Suppressor macrophage treated with lipopolysaccharide for 1 hour (primary cell): ENCODE measurements around the gene C2orf81.
"Not testable (repeated sequence)": the region's sequence is repeated elsewhere in the genome, so short reads cannot be mapped to it uniquely, and the experiment has no call there.

ENCODE experiments used
- DNase-seq, 3 donors: peaks; one replicate each; pipeline ENCODE4 v3.0.0-alpha.2; 2020 to 2022

C2orf81 gene

DNA sequence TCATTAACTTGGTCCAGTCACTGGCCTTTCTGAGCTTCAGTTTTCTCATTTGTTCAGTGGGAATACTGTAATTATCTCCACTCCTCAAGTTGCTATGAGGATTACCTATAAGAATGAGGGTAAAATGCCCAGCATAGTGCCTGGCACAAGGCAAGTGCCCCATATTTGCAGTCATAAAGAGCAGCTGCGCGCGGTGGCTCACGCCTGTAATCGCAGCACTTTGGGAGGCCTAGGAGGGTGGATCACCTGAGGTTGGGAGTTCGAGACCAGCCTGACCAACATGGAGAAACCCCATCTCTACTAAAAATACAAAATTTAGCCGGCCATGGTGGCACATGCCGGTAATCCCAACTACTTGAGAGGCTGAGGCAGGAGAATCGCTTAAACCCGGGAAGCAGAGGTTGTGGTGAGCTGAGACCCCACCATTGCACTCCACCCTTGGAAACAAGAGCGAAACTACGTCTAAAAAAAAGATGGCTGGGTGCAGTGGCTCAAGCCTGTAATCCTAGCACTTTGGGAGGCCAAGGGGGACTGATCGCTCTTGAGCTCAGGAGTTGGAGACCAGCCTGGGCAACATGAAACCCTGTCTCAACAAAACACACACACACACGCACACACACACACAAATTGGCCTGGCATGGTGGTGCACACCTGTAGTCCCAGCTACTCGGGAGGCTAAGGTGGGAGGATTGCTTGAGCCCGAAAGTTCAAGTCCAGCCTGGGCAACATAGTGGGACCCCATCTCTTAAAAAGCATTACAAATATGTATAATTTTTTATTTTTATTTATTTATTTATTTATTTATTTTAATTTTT is 21.3 kb upstream of the C2orf81 start:
- not testable (repeated sequence) for DNase-seq

DNA sequence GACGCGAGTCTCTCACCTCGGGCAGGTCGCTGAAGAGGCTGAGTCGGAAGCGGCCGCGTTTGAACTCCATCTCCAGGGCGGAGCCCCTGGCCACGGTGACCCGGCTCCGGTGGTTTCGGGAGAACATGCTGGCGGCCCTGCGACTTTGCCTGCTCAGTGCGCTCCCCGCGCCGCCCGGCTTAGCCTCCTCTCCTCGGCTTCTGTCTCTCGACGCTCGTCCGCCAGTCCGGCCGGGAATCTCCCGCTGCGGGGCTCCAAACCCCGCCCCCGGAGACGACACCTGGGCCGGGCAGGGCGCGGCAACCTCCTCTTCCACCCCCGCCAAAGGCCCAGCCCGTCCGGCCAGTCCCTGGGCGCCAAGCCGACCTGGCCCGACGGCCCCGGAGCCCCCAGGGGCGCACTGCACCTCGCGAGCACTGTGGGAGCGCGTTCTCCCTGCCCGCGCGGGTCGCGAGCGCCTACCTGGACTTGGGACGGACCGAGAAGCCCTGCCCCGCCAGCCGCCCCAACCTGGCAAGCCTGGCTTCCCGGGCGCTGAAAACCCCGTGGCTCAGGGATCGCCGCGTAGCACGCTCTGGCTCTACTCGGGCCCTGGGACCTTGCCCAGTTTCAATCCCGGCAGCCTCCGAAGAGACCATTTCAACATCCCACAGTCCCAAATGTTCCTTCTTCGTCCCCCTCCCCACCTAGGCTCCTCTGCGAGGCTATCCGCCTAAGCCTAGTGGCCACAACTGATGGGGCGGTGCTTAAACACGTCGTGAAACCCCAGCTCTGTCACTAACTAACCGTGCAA is 20.5 kb upstream of the C2orf81 start, which contains the start of gene RTKN:
TSS of gene RTKN (minus strand) at position 248 of the 793 bp plus-strand sequence. CDS start at position 127, 121 bp downstream.
- DNase-seq = no peak

DNA sequence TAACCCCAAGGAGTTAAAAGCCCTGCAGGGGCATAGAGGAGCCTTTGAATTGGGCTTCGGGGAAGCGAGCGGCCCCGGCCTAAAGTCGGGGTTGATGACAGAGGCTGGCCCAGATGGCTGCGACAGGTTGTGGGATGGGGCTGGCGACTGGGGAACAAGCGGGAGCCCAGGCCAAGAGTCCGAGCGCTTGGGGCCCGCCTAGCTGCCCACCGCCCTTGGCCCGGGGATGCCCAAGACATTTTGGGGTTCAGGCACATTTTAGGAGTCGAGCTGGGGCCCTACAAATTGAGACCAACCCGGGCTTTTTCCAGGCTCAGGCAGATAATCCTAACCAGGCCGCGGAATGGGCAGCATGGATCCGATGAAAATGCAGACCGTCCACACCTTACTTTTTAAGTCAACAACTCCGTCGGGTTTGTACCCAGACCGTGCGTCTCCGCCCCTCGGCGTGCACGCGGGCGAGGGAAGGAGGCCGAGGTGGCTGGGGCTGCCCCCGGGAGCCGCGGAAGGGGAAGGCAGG is 19.8 kb upstream of the C2orf81 start:
- peak in 1 of 3 donors; percentile 43 for DNase-seq

- peak; percentile 76 to 91 (median 81) for DNase-seq
These were observed 19.2 kb upstream of the C2orf81 start for GRCh38 chr2:74440378-74441169.

DNA sequence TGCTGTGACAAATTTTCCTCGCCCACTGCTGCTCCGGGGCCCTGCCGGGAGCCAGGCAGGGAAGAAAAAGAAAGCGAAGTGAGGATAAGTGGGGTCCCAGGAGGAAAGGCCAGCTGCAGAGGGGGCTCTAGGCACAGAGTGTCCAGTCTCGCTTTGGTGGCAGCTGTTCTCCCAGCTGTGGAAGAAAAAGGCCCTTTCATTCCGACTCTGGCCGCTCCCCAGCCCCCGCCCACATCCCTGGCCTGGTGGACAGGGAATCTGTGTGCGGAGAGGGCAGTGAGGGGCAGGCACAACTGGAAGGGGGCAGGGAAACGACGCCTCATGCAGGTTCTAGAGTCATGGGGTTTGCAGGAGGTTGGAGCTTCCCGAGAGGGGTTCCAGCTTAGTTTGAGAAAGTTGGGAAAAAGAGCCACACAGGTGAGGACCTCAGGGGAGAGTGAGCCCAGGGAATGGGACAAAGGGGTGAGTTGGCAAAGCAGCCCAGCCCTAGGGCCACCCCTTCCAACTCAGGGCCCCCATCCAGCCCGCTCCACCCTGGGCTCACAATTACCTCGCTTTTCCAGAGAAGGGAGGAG is 18.5 kb upstream of the C2orf81 start:
- no peak for DNase-seq

DNA sequence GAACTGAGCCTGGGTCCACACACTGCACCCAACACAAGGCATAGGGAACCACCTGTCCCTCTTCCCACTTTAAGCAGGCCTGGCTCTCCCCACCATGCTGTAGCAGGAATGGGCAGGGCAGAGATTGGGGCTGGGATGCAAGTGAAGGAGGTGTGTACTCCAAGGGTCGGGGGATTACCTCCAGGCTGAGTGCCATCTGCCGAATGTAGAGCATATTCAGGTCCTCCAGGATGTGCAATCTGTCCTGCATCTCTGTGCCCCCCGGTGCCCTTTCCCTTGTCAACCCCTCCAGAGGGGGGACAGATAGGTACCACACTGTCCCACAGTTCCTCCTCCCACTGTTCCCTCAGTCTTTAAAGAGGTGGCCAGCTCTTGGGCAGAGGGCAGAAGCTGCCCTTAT is 18.0 kb upstream of the C2orf81 start:
- DNase-seq = no peak

- no peak for DNase-seq
These were observed 16.8 kb upstream of the C2orf81 start for GRCh38 chr2:74438248-74438647.

DNA sequence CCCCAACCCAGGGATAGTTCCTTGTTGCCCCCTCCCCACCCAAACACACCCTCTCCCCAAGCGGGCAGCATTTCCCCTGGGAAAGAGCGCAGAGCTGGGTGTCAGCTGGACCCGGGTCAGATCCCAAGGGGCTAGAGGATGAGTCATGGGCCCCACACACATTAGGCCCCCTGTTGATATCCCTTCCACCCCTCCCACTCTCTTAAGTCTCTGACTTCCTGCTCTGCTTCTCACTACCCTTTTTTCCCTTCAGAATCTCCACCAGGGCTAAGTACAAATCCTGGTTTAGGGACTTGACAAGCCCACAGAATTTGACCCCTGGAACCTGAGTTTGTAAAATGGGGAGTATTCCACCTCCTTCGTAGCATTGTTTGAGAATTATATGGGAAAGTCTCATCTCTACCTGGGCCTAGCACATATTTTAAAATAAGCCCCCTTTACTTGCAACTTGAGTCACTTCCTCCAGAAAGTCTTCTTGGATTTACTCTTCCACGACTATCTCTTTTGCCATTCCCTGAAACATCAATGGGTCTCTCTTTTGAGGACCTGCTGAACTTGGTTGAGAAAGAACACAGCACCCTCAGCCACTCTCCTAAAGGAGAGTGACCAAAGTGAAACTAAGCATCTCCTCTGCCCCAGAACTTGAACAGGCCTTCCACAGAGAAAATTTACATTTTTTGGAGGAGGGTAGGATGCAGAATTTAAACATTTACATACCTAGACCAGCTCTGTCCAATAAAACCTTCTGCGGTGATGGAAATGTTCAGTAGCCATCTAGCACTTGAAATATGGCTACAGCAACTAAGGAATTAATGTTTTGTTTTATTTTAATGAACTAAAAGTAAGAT is 15.7 kb upstream of the C2orf81 start:
- peak in 2 of 3 donors; percentile 28 to 29 for DNase-seq

DNA sequence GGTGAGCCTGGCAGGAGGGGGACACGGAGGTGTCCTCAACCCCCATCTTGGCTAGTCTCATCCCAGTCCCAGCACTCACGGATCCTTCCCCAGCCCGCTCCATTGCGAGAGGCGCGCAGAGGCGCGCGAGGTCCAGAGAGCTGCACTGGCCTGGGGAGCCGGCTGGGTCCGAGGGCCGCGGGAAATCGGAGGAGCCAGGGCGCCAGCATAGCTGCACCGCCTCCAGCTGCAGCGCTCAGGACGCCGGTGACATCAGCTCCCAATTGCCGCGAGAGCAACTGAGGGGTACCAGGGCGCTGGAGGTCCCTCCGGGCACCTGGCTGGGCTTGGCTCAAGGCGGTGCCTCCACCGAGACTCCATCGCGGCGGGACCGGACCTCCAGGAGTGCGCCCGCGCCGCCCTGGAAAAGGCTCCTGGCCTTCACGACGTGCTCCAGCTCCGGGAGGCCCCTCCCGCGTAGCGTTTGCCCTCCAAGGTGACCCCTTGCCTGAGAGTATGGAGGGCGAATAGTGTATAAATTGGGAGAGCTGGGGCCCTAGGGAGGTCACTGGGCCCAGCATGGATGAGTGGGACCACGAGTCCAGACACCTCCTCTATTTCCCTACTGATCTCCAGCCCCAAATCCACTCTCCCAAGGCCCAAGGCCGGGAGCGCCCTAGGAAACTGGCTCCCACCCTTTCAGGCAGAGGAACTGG is 14.8 kb upstream of the C2orf81 start:
- DNase-seq = no peak

DNA sequence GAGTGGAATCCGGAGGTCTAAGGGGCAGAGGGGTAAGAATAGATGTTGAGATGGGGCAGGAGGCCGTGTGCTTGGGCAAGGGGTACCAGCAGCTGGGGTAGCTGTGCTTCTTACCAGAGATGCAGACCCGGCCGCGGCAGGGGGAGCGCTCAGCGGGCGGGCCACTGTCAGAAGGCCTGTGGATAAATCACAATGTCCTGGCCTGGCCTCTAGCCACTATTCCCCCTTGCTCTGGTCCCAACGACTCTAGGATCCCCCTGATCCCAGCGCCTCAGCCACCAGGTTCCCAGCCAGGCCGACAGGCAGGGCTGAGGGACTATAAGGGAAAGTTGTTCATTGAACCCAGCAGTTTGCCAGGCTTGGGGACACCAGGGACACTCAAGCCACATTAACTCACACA is 9.1 kb upstream of the C2orf81 start:
- DNase-seq = no peak

DNA sequence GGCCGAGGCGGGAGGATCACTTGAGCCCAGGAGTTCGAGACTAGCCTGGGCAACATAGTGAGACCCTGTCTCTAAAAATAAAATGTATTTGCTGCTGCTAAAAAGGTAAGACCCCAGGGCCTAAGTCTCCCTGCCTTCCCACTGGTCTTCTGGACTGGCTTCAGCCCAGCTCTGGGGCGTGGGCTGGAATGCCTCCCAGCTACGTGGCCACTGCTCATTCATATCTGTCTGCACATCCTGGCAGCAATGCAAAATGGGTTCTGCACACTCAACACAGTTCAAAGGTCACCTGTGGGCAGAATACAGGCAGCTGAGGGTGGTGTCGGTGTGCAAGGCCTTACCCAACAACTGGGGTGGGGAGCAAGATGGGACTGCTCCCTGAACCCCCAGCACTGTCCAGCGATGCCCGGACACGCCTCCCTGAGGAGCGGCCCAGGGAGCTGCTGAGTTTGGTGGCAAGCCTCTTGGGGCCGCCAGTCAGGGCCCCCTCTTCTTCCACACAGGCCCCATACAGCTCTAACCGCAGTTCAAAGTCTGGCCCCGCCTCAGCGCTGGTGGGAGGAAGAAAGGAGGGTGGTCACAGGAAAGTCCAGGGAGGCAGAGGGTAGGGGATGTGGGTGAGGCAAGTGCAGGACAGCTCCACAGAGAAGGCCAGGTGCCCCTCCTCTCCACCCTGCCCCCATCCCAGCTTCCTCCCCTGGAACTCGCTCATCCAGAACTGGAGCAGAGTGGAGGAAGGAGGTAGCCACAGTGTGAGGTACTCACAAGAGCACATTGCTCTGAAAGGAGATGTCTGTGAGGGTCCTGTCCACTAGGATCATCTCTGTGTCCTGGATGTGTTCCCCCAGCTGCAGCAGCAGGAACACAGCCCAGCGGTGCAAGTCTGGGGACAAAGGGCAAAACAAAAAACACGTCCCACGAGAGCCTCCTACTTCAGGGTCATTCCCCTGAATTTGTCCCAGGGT is 8.3 kb upstream of the C2orf81 start:
- DNase-seq = no peak

DNA sequence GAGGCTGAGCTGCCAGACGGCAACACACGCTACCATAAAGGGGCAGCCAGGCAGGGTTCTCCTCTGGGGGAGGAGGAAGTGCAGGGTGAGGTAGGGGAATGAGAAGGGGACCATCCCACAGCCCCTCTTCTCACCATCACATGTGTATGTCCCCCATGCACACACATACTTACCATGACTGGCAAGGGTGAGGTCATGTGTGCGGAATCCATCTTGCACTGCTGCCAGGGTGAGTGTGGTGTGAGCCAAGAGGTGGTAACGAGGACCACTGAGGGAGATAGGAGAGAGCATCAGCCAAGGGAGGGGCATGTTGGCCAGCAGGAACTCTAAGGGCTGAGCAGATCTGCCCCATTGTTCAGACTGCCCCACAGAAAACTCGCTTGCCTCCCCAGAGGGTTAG is 7.3 kb upstream of the C2orf81 start:
- no peak for DNase-seq

DNA sequence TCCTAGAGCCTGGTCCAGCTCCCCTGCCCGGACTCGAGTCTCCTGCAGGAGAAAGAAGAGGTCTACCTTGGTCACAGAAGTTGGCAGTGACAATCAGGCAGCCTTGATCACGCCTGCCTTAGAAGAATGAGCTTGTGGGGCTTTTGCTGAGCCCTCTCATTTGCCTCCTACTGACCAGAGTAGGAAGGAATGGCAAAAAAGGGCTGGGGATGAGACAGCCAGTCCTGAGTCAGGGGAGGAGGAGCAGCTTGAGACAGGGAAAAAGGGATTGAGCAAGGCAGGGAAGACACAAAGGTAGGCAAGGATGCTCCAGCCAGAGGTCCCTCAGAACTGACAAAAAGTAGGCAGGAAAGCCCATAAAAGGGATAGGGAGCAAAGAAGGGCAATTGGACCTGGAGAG is 6.1 kb upstream of the C2orf81 start:
- DNase-seq = no peak

DNA sequence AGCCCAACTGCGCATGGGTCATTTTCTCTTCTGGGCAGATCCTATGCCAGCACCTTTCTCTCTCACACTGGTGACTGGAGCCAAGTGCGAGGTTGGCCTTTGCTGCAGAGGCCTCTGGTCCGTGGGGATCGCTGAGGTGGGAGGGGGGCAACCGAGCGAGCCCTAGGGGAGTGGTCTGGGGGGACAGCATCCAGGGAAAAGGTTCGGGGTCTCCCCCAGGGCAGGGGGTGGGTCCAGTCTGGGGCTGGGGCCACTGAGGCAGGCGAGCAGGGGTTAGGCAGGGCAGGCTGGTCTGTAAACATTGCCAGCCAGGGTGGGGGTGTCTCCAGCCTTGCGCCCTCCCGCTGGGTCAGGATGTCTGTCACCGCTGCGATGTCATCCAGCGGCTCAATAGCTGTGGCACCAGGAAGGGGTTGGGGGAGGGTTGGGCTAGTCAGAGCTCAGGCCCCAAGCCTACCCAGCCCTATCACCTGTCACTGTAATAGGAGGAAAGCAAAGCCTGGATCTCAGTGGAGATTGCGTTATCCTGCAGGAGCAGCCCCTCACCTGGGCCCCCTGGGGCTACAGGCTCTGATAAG is 4.9 kb upstream of the C2orf81 start:
- DNase-seq = no peak

DNA sequence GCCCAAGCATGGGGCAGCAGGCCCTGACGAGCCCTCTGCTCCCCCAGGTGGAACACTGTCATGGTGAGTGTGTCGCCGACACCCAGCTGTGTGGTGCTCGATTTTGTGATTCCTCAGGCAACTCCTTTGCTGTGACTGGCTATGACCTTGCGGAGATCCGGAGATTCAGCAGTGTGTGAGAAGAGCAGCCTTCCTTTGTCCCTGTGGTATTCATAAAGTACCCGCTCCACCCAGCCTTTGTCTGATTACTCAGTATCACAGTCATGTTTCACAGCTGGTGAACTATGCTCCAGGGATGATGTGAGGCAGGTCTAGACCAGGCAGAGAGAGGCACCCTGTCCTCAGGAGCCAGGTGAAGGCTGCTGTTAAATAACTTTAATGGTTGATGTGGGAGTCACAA is 4.1 kb upstream of the C2orf81 start:
- no peak for DNase-seq

- DNase-seq = no peak
These were observed 3.6 kb upstream of the C2orf81 start for GRCh38 chr2:74424995-74425406.

DNA sequence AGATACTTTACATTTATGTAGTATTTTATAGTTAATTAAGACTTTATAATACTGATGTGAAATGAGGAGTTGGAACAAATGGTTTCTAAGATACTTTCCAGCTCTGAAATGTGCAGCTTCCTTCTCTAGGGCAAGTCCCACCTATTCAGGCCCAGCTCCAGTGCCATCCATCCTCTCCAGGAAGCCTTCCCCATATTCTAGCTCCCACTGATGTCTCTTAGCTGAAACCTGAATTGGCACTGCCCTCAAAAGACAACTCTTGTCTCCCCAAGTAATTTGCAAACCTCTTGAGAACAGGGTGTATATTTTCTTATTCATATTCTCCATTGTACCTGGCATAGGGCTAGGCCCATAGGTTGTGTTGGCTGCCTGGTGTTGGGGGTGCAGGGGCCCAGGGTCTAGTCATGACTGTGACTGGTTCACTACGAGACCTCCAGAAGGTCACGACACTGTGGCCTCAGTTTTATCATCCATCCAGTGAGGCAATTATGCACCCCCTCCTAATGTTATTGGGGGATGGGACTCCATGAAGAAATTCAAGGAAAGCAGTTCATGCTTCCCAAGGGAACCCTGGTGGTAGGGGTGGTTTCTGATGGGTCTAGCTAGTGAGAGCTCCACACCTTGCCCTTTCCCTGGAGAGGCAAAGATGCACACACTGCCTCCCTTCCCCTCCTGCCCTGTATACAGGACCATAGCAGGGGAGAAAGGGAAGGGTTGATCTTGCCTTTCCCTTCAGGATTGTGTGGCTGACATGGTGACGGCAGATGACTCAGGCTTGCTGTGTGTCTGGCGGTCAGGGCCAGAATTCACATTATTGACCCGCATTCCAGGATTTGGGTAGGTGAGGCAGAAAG is 2.9 kb upstream of the C2orf81 start:
- no peak for DNase-seq
